HepG2 (cell line): ENCODE data around the gene DNAJC5. TPM values are rescaled to one million over a fixed set of nuclear protein-coding genes. Genes with fewer than 3 reads are reported as not detected.

Experiments used
- CREB1 ChIP-seq, 2 experiments: fragments of 450-650 bp in 1 of 2; IDR thresholded peaks; 2 replicates each; pipeline ENCODE4 v1.6.1; 2016 to 2017; ENCODE audit warnings: control low read depth in 1 of 2, mild to moderate bottlenecking in 1 of 2, missing compliant biosample characterization in 1 of 2, missing genetic modification characterization in 1 of 2
- ERF ChIP-seq: IDR thresholded peaks from 2 replicates; pipeline ENCODE4 v1.6.1; 2018; ENCODE audit warnings: missing biosample characterization, missing genetic modification reagents
- KDM4B ChIP-seq: sonication (generic); formaldehyde crosslinking; IDR thresholded peaks from 2 replicates; pipeline ENCODE4 v1.4.0; 2020; ENCODE audit warnings: missing genetic modification reagents
- MAX ChIP-seq: IDR thresholded peaks from 2 replicates; pipeline ENCODE4 v1.6.1; 2012; ENCODE audit warnings: inconsistent platforms
- MAZ ChIP-seq, 2 experiments: sonication (generic) in 1 of 2; formaldehyde crosslinking in 1 of 2; IDR thresholded peaks; 2 replicates each; pipeline versions ENCODE4 v1.5.0 to v1.6.1; 2012 to 2020; ENCODE audit warnings: low read depth in 2 of 2, mild to moderate bottlenecking in 2 of 2, borderline replicate concordance in 1 of 2, improper control_type of control experiment in 1 of 2, low read length in 1 of 2, missing genetic modification reagents in 1 of 2, moderate library complexity in 1 of 2
- MNT ChIP-seq: fragments of 450-650 bp; IDR thresholded peaks from 2 replicates; pipeline ENCODE4 v1.6.1; 2016
- MTA1 ChIP-seq: sonication (generic); formaldehyde crosslinking; IDR thresholded peaks from 2 replicates; pipeline ENCODE4 v1.4.0; 2020; ENCODE audit warnings: missing genetic modification reagents, mild to moderate bottlenecking, borderline replicate concordance
- NR2F1 ChIP-seq, 2 experiments: fragments of 450-650 bp in 1 of 2; formaldehyde crosslinking in 1 of 2; IDR thresholded peaks; 2 replicates each; pipeline versions ENCODE4 v1.5.0 to v1.6.1; 2016 to 2020; ENCODE audit warnings: mild to moderate bottlenecking in 1 of 2, missing compliant biosample characterization in 1 of 2, missing genetic modification reagents in 1 of 2, moderate library complexity in 1 of 2
- POLR2G ChIP-seq: fragments of 200-400 bp; formaldehyde crosslinking; IDR thresholded peaks from 2 replicates; pipeline ENCODE4 v1.6.1; 2018; ENCODE audit warnings: mild to moderate bottlenecking, low read depth, low read length, moderate library complexity
- SAFB2 ChIP-seq: sonication (generic); formaldehyde crosslinking; IDR thresholded peaks from 2 replicates; pipeline ENCODE4 v1.5.1; 2020; ENCODE audit warnings: missing genetic modification reagents, low read depth, mild to moderate bottlenecking, borderline replicate concordance
- ZFP90 ChIP-seq: sonication (generic); formaldehyde crosslinking; IDR thresholded peaks from 2 replicates; pipeline ENCODE4 v1.8.0; 2022; ENCODE audit warnings: missing genetic modification reagents, mild to moderate bottlenecking, inconsistent platforms, borderline replicate concordance
- ZNF20 ChIP-seq: sonication (generic); formaldehyde crosslinking; IDR thresholded peaks from 2 replicates; pipeline ENCODE4 v1.4.0; 2020; ENCODE audit warnings: mild to moderate bottlenecking, moderate library complexity, missing genetic modification reagents
- ZNF296 ChIP-seq: sonication (generic); formaldehyde crosslinking; conservative IDR thresholded peaks from 2 replicates; pipeline ENCODE4 v1.5.0; 2020; ENCODE audit warnings: mild to moderate bottlenecking, missing genetic modification reagents
- ZNF331 ChIP-seq: sonication (generic); formaldehyde crosslinking; IDR thresholded peaks from 2 replicates; pipeline ENCODE4 v1.4.0; 2020; ENCODE audit warnings: missing genetic modification reagents
- polyA plus RNA-seq, 8 experiments: library from polyadenylated mRNA; depleted of rRNA in 3 of 8; stranded (reverse) in 7 of 8; unstranded in 1 of 8; fragments of >200 nt; fragmentation: Illumina TruSeq in 4 of 8; extraction: Trizol in 4 of 8; gene quantifications; 2 replicates each; pipeline versions ENCODE4 v1.2.1 to v1.2.3, GENCODE V29; 2011 to 2016; ENCODE audit warnings: low read depth in 4 of 8, missing spikeins in 1 of 8, mixed read lengths in 1 of 8; ENCODE audit not compliant: insufficient read depth in 1 of 8
- total RNA-seq, 5 experiments: library from RNA; depleted of rRNA; stranded (reverse); fragments of >200 nt; fragmentation: Illumina TruSeq; extraction: Trizol; gene quantifications; 2 replicates each; pipeline ENCODE4 v1.2.3, GENCODE V29; 2016; ENCODE audit warnings: low read depth in 1 of 5
- TF ChIP-seq, protein P1 (sequence below): IDR thresholded peaks from 2 replicates; pipeline ENCODE4 v1.6.1; 2016; ENCODE audit warnings: missing compliant biosample characterization, missing genetic modification reagents, borderline replicate concordance
- TF ChIP-seq, protein P2 (sequence below): sonication (generic); formaldehyde crosslinking; IDR thresholded peaks from 2 replicates; pipeline ENCODE4 v1.4.0; 2020; ENCODE audit warnings: missing genetic modification reagents
- TF ChIP-seq, protein P3 (sequence below): sonication (generic); formaldehyde crosslinking; IDR thresholded peaks from 2 replicates; pipeline ENCODE4 v1.5.1; 2020; ENCODE audit warnings: mild to moderate bottlenecking, missing genetic modification reagents, moderate library complexity

DNAJC5 gene
- total and polyA plus RNA-seq, 2 of the 13 experiments (the other 11 are each of a cell fraction or from before 2014, with no cell fraction given): 42.8 to 64.5 TPM

DNA sequence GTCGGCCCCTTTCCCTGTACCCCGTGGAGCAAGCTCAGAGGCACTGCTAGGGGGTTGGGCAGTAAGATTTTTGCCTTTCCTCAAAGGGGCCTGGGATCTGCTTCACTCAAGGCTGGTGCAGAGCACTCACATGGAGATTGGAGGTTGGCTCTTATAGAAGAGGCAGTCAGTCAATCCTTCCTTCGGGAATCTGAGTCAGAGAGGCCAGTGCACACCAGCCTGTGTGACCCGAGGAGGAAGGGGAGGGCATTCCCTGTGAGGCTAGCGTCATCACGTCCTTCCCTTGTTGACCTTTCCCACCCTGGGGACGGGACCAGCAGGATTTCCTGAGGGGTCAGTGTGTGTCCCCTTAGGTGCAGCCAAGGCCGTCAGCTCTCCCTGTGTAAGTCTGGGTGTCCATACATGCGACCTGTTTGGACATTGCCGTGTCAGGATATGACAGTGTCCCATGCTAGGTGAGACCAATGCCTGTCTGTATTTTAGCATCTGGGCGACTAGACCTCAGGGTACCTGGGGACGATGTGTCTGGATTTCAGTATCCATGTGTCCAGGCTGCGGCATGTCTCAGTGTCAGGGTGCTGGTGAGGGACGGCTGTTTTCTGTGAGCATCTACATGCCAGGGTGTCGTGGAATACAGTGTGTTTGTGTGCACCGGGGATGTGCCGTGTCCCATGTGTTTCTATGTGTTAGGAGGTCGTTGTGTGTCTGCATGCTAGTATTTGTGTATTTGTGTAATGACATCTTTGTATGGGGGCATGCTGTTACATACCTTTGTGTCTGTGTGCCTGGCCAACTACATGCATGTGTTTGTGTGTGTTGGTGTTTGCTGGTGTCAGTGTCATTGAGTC, 77.6 kb downstream of the DNAJC5 start (continued):
- TF ChIP-seq, protein P1, sequence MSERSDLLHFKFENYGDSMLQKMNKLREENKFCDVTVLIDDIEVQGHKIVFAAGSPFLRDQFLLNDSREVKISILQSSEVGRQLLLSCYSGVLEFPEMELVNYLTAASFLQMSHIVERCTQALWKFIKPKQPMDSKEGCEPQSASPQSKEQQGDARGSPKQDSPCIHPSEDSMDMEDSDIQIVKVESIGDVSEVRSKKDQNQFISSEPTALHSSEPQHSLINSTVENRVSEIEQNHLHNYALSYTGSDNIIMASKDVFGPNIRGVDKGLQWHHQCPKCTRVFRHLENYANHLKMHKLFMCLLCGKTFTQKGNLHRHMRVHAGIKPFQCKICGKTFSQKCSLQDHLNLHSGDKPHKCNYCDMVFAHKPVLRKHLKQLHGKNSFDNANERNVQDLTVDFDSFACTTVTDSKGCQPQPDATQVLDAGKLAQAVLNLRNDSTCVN: peak; percentile 33; the same call in 1 of the 2 replicates
- no peak for TF ChIP-seq KDM4B (CRISPR knock-in tag)
- 0 out of 4 replicates have a peak, but pooled peaks of 1 of the 2 experiments have one; percentile 34 for TF ChIP-seq NR2F1 (CRISPR knock-in tag; IDR thresholded peaks at IDR 0.05)
- TF ChIP-seq MNT: 0 out of 2 replicates have a peak, but pooled peaks have one; percentile 9
- TF ChIP-seq CREB1 (IDR thresholded peaks at IDR 0.05): peak; percentile 65
- no peak for TF ChIP-seq CREB1 (CRISPR knock-in tag; IDR thresholded peaks at IDR 0.05)
- TF ChIP-seq MAZ (IDR thresholded peaks at IDR 0.05; ENCODE audit: borderline replicate concordance, low read depth, low read length): no peak
- TF ChIP-seq MAZ (CRISPR knock-in tag; IDR thresholded peaks at IDR 0.05; ENCODE audit: low read depth): 0 out of 2 replicates have a peak, but pooled peaks have one; percentile 43
- 0 out of 2 replicates have a peak, but pooled peaks have one; percentile 21 for TF ChIP-seq ZNF331
- peak; percentile 70; the same call in 1 of the 2 replicates for TF ChIP-seq MTA1 (CRISPR knock-in tag)
- TF ChIP-seq ERF: peak; percentile 20; the same call in 1 of the 2 replicates
- TF ChIP-seq SAFB2 (CRISPR knock-in tag): 0 out of 2 replicates have a peak, but pooled peaks have one; percentile 40
- peak; percentile 54 for TF ChIP-seq POLR2G
- peak; percentile 99 for TF ChIP-seq ZFP90
- TF ChIP-seq, protein P2, sequence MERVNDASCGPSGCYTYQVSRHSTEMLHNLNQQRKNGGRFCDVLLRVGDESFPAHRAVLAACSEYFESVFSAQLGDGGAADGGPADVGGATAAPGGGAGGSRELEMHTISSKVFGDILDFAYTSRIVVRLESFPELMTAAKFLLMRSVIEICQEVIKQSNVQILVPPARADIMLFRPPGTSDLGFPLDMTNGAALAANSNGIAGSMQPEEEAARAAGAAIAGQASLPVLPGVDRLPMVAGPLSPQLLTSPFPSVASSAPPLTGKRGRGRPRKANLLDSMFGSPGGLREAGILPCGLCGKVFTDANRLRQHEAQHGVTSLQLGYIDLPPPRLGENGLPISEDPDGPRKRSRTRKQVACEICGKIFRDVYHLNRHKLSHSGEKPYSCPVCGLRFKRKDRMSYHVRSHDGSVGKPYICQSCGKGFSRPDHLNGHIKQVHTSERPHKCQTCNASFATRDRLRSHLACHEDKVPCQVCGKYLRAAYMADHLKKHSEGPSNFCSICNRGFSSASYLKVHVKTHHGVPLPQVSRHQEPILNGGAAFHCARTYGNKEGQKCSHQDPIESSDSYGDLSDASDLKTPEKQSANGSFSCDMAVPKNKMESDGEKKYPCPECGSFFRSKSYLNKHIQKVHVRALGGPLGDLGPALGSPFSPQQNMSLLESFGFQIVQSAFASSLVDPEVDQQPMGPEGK (CRISPR knock-in tag): peak; percentile 56
- no peak for TF ChIP-seq ZNF20 (CRISPR knock-in tag)
- 0 out of 2 replicates have a peak, but pooled peaks have one; percentile 29 for TF ChIP-seq MAX
- TF ChIP-seq, protein P3, sequence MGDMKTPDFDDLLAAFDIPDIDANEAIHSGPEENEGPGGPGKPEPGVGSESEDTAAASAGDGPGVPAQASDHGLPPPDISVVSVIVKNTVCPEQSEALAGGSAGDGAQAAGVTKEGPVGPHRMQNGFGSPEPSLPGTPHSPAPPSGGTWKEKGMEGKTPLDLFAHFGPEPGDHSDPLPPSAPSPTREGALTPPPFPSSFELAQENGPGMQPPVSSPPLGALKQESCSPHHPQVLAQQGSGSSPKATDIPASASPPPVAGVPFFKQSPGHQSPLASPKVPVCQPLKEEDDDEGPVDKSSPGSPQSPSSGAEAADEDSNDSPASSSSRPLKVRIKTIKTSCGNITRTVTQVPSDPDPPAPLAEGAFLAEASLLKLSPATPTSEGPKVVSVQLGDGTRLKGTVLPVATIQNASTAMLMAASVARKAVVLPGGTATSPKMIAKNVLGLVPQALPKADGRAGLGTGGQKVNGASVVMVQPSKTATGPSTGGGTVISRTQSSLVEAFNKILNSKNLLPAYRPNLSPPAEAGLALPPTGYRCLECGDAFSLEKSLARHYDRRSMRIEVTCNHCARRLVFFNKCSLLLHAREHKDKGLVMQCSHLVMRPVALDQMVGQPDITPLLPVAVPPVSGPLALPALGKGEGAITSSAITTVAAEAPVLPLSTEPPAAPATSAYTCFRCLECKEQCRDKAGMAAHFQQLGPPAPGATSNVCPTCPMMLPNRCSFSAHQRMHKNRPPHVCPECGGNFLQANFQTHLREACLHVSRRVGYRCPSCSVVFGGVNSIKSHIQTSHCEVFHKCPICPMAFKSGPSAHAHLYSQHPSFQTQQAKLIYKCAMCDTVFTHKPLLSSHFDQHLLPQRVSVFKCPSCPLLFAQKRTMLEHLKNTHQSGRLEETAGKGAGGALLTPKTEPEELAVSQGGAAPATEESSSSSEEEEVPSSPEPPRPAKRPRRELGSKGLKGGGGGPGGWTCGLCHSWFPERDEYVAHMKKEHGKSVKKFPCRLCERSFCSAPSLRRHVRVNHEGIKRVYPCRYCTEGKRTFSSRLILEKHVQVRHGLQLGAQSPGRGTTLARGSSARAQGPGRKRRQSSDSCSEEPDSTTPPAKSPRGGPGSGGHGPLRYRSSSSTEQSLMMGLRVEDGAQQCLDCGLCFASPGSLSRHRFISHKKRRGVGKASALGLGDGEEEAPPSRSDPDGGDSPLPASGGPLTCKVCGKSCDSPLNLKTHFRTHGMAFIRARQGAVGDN: peak; percentile 72
- TF ChIP-seq ZNF296 (CRISPR knock-in tag): peak; percentile 86; the same call in 1 of the 2 replicates
